Aorta (tissue), 5 donors: ENCODE data around the gene KRT79. TPM values are rescaled to one million over a fixed set of nuclear protein-coding genes. Genes with fewer than 3 reads are reported as not detected.
A peak's percentile ranks its signal among the peaks of the same experiment; 100 is the strongest.

Experiments
- ATAC-seq: fragments of 200-7000 bp; cut with Tn5 transposase; one replicate; pipeline ENCODE4 v1.9.1; 2022; ENCODE audit warnings: moderate library complexity; ENCODE audit not compliant: low FRiP score
- DNase-seq, 2 donors: peaks; one replicate each; pipeline ENCODE4 v3.0.0-alpha.2; 2020
- H3K27ac ChIP-seq, 2 donors: one replicate each; pipeline ENCODE4 v1.5.1; 2013; ENCODE audit warnings: low read length in 2 of 2, mild to moderate bottlenecking in 2 of 2, moderate library complexity in 2 of 2, control low read depth in 1 of 2, inconsistent platforms in 1 of 2, low read depth in 1 of 2
- H3K27me3 ChIP-seq, 2 donors: one replicate each; pipeline ENCODE4 v1.6.1; 2013; ENCODE audit warnings: control low read depth in 1 of 2, low read length in 1 of 2, mild to moderate bottlenecking in 1 of 2, moderate library complexity in 1 of 2; ENCODE audit not compliant: insufficient read depth in 2 of 2, control insufficient read depth in 1 of 2
- H3K36me3 ChIP-seq, 2 donors: one replicate each; pipeline ENCODE4 v1.6.1; 2013; ENCODE audit warnings: control low read depth in 1 of 2, low read length in 1 of 2, mild to moderate bottlenecking in 1 of 2; ENCODE audit not compliant: insufficient read depth in 2 of 2, control insufficient read depth in 1 of 2
- H3K4me1 ChIP-seq, 2 donors: one replicate each; pipeline ENCODE4 v1.6.1; 2013; ENCODE audit warnings: low read length in 2 of 2, control low read depth in 1 of 2, mild to moderate bottlenecking in 1 of 2, moderate library complexity in 1 of 2; ENCODE audit not compliant: insufficient read depth in 2 of 2, control insufficient read depth in 1 of 2
- H3K4me3 ChIP-seq, 2 donors: one replicate each; pipeline ENCODE4 v1.5.1; 2013; ENCODE audit warnings: low read length in 2 of 2, control low read depth in 1 of 2, mild to moderate bottlenecking in 1 of 2
- H3K9me3 ChIP-seq: one replicate; pipeline ENCODE4 v1.6.1; 2013; ENCODE audit warnings: mild to moderate bottlenecking, low read length; ENCODE audit not compliant: control insufficient read depth
- WGBS, 2 donors: extraction: QIAGEN DNeasy Blood & Tissue Kit; methylation state at CpG; one replicate each; pipeline ENCODE4 v1.1.7; 2013; 5-methylcytosine and 5-hydroxymethylcytosine counted together
- intact Hi-C, 2 donors: fragments of 100-400 bp; cut with DNase I; formaldehyde crosslinking; loops; one replicate each; pipeline versions ENCODE4 v1.14.2 to v1.15.0; 2022
- polyA plus RNA-seq, 2 donors: library from polyadenylated mRNA; stranded (reverse); fragments of 200-250 nt; gene quantifications; one replicate each; pipeline ENCODE4 v1.2.3, GENCODE V29; 2013
- total RNA-seq, 2 donors: library from RNA; stranded (reverse); fragmentation: NEBNext Ultra II Directional; extraction: Animal tissue kit (Norgen Biotek cat#: 25700); gene quantifications; one replicate each; pipeline ENCODE4 v1.2.1, GENCODE V29; 2021
- donor health status: healthy with polysubstance abuse.
- donor health status: Bipolar disorder and iron deficiency.
- donor health status: DM: no; HTN: no; CAD: no.
- donor health status: DM: no; HTN: no; CAD: no.
- donor health status: DM: yes; HTN: yes; CAD: no.

KRT79 gene
- total and polyA plus RNA-seq, 4 donors, result not detected

GRCh38 chr12:52873832-52874572, 39.9 kb upstream of the KRT79 start:
- no peaks in the 10 kb centered on the region for H3K4me1 ChIP-seq
- H3K9me3 ChIP-seq, result no peaks in the 10 kb centered on the region
- WGBS, 2 donors, result 2% methylated on average over 28 to 55 of the region's 55 CpGs
- peak; percentile 94 to 96 for DNase-seq
- no peaks in the 10 kb centered on the region for H3K27me3 ChIP-seq
- H3K36me3 ChIP-seq, result no peaks in the 10 kb centered on the region
- ATAC-seq, result peak; percentile 72
- H3K4me3 ChIP-seq, result no peak overlapping the region
- peak overlapping the region in 1 of 2 donors; percentile 31 for H3K27ac ChIP-seq
- intact Hi-C loops, result loop anchor here in 1 of 2 donors (2.0 kb wide), 1 partner anchor 725 kb away; no protein-coding TSS in a partner anchor

GRCh38 chr12:52873513-52873831, 39.4 kb upstream of the KRT79 start:
- no peak overlapping the region for H3K4me3 ChIP-seq
- peak overlapping the region in 1 of 2 donors; percentile 31 for H3K27ac ChIP-seq
- no peak for ATAC-seq
- intact Hi-C loops, result no loop called here
- no peaks in the 10 kb centered on the region for H3K36me3 ChIP-seq
- no peaks in the 10 kb centered on the region for H3K27me3 ChIP-seq
- H3K9me3 ChIP-seq, result no peaks in the 10 kb centered on the region
- no peaks in the 10 kb centered on the region for H3K4me1 ChIP-seq
- DNase-seq, result no peak
- 81 to 83% methylated on average over 4 of the region's 4 CpGs for WGBS, 2 donors

- Histone ChIP-seq H3K4me1 (no peaks in the 10 kb centered on the region), H3K4me3 (no peak overlapping the region), H3K9me3 (no peaks in the 10 kb centered on the region), H3K27me3 (no peaks in the 10 kb centered on the region), H3K36me3 (no peaks in the 10 kb centered on the region), H3K27ac (no peak overlapping the region)
- DNase-seq (peak in 1 of 2 donors; percentile 36), ATAC-seq (no peak)
- intact Hi-C loops, result no loop called here
- 94 to 99% methylated on average over 13 of the region's 13 CpGs for WGBS, 2 donors
Observed at GRCh38 chr12:52872644-52873389, 38.7 kb upstream of the KRT79 start.

- H3K27ac ChIP-seq, result no peak overlapping the region
- intact Hi-C loops, result no loop called here
- WGBS, 2 donors, result 64 to 71% methylated on average over 9 of the region's 9 CpGs
- no peaks in the 10 kb centered on the region for H3K4me1 ChIP-seq
- H3K27me3 ChIP-seq, result no peaks in the 10 kb centered on the region
- ATAC-seq (no peak), DNase-seq (peak; percentile 63 to 84)
- no peak overlapping the region for H3K4me3 ChIP-seq
- no peaks in the 10 kb centered on the region for H3K36me3 ChIP-seq
- no peaks in the 10 kb centered on the region for H3K9me3 ChIP-seq
Observed at GRCh38 chr12:52871291-52872039, 37.4 kb upstream of the KRT79 start.

- Histone ChIP-seq H3K4me1 (no peaks in the 10 kb centered on the region), H3K27ac (no peak overlapping the region), H3K4me3 (no peak overlapping the region), H3K9me3 (no peaks in the 10 kb centered on the region), H3K36me3 (no peaks in the 10 kb centered on the region), H3K27me3 (no peaks in the 10 kb centered on the region)
- ATAC-seq, result no peak
- DNase-seq, result peak in 1 of 2 donors; percentile 64
- WGBS, 2 donors, result 65 to 72% methylated on average over 14 of the region's 14 CpGs
- intact Hi-C loops, result no loop called here
Observed at GRCh38 chr12:52870361-52871290, 36.5 kb upstream of the KRT79 start.

GRCh38 chr12:52867642-52868041, 33.5 kb upstream of the KRT79 start:
- ATAC-seq (no peak), DNase-seq (peak; percentile 86 to 88)
- no peak overlapping the region for H3K27ac ChIP-seq
- no peaks in the 10 kb centered on the region for H3K36me3 ChIP-seq
- no peak overlapping the region for H3K4me3 ChIP-seq
- no peaks in the 10 kb centered on the region for H3K9me3 ChIP-seq
- no peaks in the 10 kb centered on the region for H3K27me3 ChIP-seq
- WGBS, 2 donors, result 25 to 54% methylated on average over 9 of the region's 9 CpGs
- intact Hi-C loops, result no loop called here
- H3K4me1 ChIP-seq, result no peaks in the 10 kb centered on the region

GRCh38 chr12:52867152-52867551, 33.0 kb upstream of the KRT79 start:
- DNase-seq (no peak), ATAC-seq (no peak)
- intact Hi-C loops, result no loop called here
- 94 to 95% methylated on average over 5 of the region's 5 CpGs for WGBS, 2 donors
- no peaks in the 10 kb centered on the region for H3K36me3 ChIP-seq
- H3K4me3 ChIP-seq, result no peak overlapping the region
- no peaks in the 10 kb centered on the region for H3K9me3 ChIP-seq
- H3K27me3 ChIP-seq, result no peaks in the 10 kb centered on the region
- H3K27ac ChIP-seq, result no peak overlapping the region
- H3K4me1 ChIP-seq, result no peaks in the 10 kb centered on the region
